Colonic mucosa (tissue), 4 donors: ENCODE data around the gene RAPGEF1. TPM values are rescaled to one million over a fixed set of nuclear protein-coding genes. Genes with fewer than 3 reads are reported as not detected.

ENCODE experiments used
- DNase-seq: peaks from one replicate; pipeline ENCODE4 v3.0.0-alpha.2; 2020
- H3K27ac ChIP-seq: fragments of 200-600 bp; one replicate; pipeline ENCODE4 v1.8.0; 2021
- H3K27me3 ChIP-seq: fragments of 200-600 bp; one replicate; pipeline ENCODE4 v1.8.0; 2021
- H3K36me3 ChIP-seq: fragments of 200-600 bp; one replicate; pipeline ENCODE4 v1.8.0; 2021
- H3K4me1 ChIP-seq: fragments of 200-600 bp; one replicate; pipeline ENCODE4 v1.8.0; 2021; ENCODE audit warnings: mild to moderate bottlenecking
- H3K4me3 ChIP-seq: fragments of 200-600 bp; one replicate; pipeline ENCODE4 v1.8.0; 2021
- H3K9ac ChIP-seq, 2 donors: one replicate each; pipeline ENCODE4 v1.7.0; 2013; ENCODE audit warnings: control low read depth in 2 of 2, low read depth in 2 of 2, low read length in 2 of 2
- H3K9me3 ChIP-seq: fragments of 200-600 bp; one replicate; pipeline ENCODE4 v1.8.0; 2021
- intact Hi-C: fragments of 100-400 bp; cut with DNase I; formaldehyde crosslinking; loops from one replicate; pipeline ENCODE4 v1.14.1; 2022
- total RNA-seq, 2 donors: library from RNA; stranded (reverse); fragmentation: NEBNext Ultra II Directional in 1 of 2; extraction: Animal tissue kit (Norgen Biotek cat#: 25700) in 1 of 2; gene quantifications; one replicate each; pipeline ENCODE4 v1.2.1, GENCODE V29; 2021
- TF ChIP-seq, protein P1 (sequence below): fragments of 200-600 bp; IDR thresholded peaks from one replicate; pipeline ENCODE4 v1.8.0; 2022; ENCODE audit warnings: antibody characterized with exemption, mild to moderate bottlenecking
- donor health status: healthy.
- donor health status: DM: no; HTN: no; CAD: no.
- donor health status: DM: no; HTN: no; CAD: no.

Gene RAPGEF1
- total RNA-seq, 2 donors from 2014 or later: 47.2 to 58.6 TPM

DNA sequence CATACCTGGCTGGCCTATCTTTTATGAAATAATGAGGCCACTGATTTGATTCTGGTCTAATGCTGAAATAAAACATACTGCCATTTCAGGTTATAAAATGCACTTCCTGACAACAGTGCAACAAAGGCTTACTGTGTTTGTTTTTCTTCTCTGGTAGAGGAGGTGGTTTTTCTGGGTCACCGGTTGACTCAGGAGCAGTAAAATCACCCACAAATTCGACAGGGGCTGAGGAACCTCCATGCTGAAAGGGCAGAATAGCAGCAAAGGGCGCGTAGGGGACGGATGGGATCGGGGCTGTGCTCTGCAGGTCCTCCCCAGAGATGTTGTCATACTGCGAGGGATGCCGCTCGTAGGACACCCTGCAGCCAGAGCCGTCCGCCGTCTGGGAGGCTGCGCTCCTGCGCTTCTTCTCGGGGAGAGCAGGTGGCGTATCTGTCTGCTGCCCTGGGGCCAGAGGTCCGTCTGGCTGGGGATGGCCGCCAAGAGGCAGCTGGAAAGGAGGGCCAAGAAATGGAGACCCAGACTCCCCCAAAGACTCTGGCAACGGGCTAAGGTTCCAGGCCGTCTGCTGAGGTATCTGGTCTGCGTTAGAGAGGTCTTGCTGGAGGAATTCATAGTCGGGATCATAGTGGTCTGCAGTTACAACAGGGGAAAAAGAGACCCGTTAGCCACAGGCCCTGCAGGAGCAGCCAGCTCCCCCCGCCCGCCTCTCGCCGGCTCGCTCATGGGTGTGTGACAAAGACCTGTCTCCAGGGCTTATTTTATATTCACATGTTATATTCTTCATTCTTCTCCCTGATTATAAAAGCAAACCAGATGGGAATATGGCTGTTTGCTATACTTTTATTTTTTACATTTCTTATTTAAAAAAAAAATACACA lies 113.8 kb downstream of the RAPGEF1 start:
- H3K27ac ChIP-seq: no peak overlapping the region
- TF ChIP-seq, protein P1, sequence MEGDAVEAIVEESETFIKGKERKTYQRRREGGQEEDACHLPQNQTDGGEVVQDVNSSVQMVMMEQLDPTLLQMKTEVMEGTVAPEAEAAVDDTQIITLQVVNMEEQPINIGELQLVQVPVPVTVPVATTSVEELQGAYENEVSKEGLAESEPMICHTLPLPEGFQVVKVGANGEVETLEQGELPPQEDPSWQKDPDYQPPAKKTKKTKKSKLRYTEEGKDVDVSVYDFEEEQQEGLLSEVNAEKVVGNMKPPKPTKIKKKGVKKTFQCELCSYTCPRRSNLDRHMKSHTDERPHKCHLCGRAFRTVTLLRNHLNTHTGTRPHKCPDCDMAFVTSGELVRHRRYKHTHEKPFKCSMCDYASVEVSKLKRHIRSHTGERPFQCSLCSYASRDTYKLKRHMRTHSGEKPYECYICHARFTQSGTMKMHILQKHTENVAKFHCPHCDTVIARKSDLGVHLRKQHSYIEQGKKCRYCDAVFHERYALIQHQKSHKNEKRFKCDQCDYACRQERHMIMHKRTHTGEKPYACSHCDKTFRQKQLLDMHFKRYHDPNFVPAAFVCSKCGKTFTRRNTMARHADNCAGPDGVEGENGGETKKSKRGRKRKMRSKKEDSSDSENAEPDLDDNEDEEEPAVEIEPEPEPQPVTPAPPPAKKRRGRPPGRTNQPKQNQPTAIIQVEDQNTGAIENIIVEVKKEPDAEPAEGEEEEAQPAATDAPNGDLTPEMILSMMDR: no peak
- H3K9me3 ChIP-seq: no peaks in the 10 kb centered on the region
- H3K4me3 ChIP-seq: no peak overlapping the region
- H3K4me1 ChIP-seq: peaks cover 3% of the 10 kb centered on the region
- H3K27me3 ChIP-seq: no peaks in the 10 kb centered on the region
- peaks cover 4% of the 10 kb centered on the region for H3K36me3 ChIP-seq
- intact Hi-C loops: no loop called here
- no peak for DNase-seq
- no peak overlapping the region for H3K9ac ChIP-seq

DNA sequence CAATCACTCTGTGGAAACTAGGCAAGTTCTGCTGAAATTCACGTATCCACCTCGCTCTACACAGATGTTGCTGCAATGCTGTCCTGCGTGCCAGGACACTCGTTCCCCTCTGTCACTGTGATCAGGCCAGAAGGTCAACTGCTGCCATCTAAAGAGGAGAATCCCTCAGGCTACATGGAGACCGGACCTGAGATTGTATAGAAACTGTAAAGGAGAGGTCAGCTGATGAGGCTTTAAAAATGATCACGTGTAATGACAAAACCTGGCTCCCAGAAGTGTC lies 114.4 kb downstream of the RAPGEF1 start:
- Histone ChIP-seq H3K27me3 (no peaks in the 10 kb centered on the region), H3K27ac (no peak overlapping the region), H3K9ac (no peak overlapping the region), H3K4me3 (no peak overlapping the region), H3K4me1 (peaks cover 3% of the 10 kb centered on the region), H3K36me3 (peaks cover 6% of the 10 kb centered on the region), H3K9me3 (no peaks in the 10 kb centered on the region)
- DNase-seq: no peak
- TF ChIP-seq, protein P1: no peak
- intact Hi-C loops: no loop called here

DNA sequence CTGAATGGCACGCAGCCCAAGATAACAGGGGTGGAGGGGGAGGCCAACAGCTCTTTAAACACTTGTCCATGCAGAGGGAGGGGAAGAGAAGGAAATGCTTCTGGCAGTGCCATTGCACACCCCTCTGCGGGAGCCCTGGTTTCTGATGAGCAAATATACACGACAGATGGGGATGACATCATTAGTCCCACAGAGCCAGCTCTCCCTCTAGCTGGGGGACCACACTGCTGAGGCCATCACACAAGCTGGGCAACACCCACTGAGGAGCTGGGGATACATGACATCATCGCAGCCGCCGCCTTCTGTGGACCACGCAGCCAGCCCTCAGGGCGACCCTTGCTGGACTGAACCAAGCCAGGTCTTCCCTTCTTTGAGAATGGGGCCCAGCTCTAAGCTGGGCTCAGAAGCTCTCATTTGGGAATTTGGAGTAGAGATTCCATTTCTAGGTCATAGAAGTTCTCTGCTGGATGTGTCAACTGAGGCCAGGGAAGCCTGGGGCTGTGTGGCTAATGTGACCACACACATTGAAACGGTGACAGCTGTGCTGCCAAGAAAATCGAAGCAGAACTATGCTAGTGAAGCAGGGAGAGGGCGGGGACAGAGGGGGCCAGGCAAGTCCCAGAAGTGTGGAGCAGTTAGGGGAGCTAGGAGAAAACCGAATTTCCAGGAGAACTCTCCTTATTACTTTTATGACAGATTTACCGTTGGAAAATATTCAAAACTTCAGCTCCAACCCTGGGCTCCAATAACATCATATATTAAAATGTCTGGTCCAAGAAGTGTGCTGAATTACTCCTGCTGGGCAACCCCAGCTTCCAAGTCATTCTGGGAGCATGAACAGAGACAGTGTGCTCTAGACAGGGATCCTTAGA lies 115.0 kb downstream of the RAPGEF1 start:
- H3K27ac ChIP-seq: no peak overlapping the region
- H3K9me3 ChIP-seq: no peaks in the 10 kb centered on the region
- no peak for DNase-seq
- TF ChIP-seq, protein P1: no peak
- peaks cover 3% of the 10 kb centered on the region for H3K4me1 ChIP-seq
- no peak overlapping the region for H3K9ac ChIP-seq
- no peak overlapping the region for H3K4me3 ChIP-seq
- peaks cover 9% of the 10 kb centered on the region for H3K36me3 ChIP-seq
- no peaks in the 10 kb centered on the region for H3K27me3 ChIP-seq
- intact Hi-C loops: no loop called here

DNA sequence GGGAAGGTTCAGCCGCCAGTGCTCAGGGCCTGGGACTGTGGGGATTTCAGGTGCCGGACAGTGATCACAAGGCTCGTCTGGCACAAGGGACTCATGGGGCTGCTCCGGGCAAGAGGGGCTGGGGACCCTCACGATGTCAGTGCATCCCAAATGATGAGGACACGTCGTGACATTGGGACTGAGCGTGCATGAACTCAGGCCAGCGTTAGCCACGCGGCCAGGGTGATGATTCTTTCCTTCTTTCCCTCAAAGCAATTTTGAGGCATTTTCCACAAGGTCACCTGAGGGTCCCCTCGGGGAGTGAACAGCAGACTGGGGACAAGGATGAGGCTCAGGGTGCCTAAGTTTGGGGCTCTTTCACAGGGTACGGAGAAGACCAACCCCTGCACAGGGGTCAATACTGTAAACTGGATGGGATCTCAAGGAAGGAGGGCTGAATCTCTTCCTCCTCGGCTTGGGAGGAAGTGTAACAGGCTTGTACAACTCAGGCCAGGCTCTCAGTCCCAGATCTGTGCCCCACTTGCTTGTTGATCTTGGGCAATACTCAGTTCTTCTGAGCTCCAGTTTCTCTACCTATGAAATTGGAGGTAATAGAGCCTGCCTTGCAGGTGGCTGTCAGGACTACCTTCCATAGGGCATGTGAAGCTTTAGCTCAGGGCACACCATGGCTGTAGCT lies 116.1 kb downstream of the RAPGEF1 start:
- H3K27ac ChIP-seq: no peak overlapping the region
- no peak overlapping the region for H3K4me3 ChIP-seq
- no peaks in the 10 kb centered on the region for H3K27me3 ChIP-seq
- intact Hi-C loops: no loop called here
- H3K36me3 ChIP-seq: peaks cover 13% of the 10 kb centered on the region
- H3K4me1 ChIP-seq: peaks cover 2% of the 10 kb centered on the region
- no peaks in the 10 kb centered on the region for H3K9me3 ChIP-seq
- TF ChIP-seq, protein P1: no peak
- DNase-seq: no peak
- peak overlapping the region in 1 of 2 donors; percentile 6 for H3K9ac ChIP-seq

DNA sequence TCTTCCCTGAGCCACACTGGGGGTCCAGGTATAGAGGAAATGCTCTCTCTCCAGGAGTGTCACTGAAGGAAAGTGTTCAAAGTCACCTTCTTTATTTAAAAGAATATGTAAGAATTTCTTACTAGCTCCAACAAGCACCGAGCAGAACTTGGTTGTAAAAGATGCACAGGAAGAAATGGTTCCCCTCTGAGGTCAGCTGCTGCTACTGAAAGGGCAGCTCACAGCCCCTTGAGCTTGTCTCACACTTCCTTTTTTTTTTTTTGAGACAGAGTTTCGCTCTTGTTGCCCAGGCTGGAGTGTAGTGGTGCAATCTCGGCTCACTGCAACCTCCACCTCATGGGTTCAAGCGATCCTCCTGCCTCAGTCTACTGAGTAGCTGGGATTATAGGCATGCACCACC lies 117.4 kb downstream of the RAPGEF1 start:
- Histone ChIP-seq H3K4me1 (no peaks in the 10 kb centered on the region), H3K36me3 (peaks cover 13% of the 10 kb centered on the region), H3K9ac (no peak overlapping the region), H3K27ac (no peak overlapping the region), H3K9me3 (no peaks in the 10 kb centered on the region), H3K4me3 (no peak overlapping the region), H3K27me3 (no peaks in the 10 kb centered on the region)
- DNase-seq: no peak
- intact Hi-C loops: no loop called here
- TF ChIP-seq, protein P1: no peak
